Astrocyte of the cerebellum (primary cell): Measurements from ENCODE around the gene TCAF2.
"Not testable (repeated sequence)": the region's sequence is repeated elsewhere in the genome, so short reads cannot be mapped to it uniquely, and the experiment has no call there.

Experiments used
- DNase-seq: peaks from one replicate; pipeline ENCODE4 v3.0.0-alpha.2; 2011; ENCODE audit warnings: low read depth
- H3K4me3 ChIP-seq: 2 replicates; pipeline ENCODE4 v1.5.1; 2011; ENCODE audit warnings: mild to moderate bottlenecking, low read depth, low read length, moderate library complexity
- in situ Hi-C: cut with HindIII; loops from 2 replicates; pipeline ENCODE4 v1.10.0; 2017; ENCODE audit warnings: low sequenced_read_pairs

The TCAF2 gene

DNA sequence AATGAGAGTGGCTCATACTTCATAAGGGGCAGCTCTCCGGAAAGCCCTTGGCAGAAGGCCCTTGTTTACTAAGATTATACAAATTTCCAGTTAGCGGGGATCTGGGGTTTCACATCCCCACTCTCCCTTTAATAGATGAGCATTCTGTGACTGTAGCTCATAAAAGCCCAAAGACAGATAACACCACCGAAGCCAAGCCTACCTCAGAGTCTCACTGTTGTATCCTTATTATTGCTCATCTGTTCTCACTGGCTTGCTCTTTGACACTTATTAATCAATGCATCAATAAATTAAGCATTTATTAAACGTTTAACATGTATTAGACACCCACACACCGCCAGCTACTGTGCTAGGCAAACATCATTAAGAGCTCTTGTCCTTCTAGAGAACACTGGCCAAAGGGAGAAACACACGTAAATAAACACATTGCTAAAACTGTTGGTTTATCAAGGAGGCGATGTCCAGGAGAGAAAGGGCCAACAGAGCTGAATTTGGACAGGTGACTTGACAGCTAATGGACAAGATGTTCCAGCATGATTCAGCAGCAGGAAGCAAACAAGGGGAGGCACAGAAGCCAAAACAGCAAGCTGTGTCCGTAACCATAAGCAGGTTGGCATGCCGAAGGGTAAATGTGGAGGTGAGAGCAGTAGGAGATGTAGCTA, 19.9 kb downstream of the TCAF2 start:
- DNase-seq, in situ Hi-C loops, H3K4me3 ChIP-seq: not testable (repeated sequence)

DNA sequence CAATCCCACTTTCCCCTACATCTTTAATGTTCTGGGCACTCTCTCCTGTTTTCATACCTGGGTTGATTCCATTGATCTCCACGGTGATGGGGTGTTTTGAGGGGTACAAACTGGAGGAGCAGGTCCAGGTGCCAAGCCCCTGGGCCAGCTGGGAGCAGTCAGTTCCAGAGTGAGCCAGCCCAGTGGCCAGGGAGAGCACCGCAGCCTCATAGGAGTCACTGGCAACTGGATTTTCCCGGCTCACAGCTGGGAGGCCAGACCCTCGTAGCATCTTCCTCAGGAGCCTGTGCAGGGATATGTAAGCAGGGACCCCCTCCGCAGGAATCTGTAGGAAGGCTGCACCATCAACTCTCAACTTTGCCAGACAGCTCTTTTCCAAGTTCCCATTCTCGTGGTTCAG, 25.8 kb downstream of the TCAF2 start:
- DNase-seq, H3K4me3 ChIP-seq, in situ Hi-C loops: not testable (repeated sequence)

DNA sequence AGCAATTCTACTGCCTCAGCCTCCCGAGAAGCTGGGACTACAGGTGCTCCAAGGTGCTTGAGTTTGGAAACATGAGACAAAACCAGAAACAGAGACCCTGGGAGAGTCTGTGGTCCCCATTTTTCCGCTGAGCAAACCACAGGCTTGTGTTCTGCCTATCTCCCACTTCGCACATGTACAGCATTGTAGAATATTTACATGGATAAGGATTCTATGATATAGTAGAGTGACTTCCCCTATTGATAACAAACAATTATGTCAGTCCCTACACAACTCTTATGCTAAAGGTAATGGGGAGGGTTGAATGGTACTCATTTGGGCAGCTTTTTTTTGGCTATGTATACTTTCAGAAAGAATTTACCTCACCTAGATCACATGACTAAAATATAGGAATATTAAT, 29.1 kb downstream of the TCAF2 start:
- DNase-seq, H3K4me3 ChIP-seq, in situ Hi-C loops: not testable (repeated sequence)

DNA sequence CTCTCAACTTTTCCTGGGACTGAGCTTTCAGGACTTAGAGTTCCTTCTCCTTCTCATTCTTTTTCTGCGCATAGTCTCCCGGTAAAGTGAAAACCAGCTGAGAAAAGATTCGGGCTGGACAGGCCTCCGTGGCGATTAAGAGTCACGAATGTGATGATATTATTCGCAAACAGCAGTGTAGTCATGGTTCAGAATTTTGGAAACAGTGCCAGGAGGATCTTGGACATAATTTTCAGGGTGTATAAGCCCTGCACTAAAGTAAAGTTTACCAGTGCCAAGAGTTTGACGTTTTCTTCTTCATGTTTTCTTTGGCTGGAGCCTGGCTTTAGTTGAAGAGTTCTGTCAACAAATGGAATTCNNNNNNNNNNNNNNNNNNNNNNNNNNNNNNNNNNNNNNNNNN, 29.7 kb downstream of the TCAF2 start:
- in situ Hi-C loops, H3K4me3 ChIP-seq, DNase-seq: not testable (repeated sequence)
